ENCODE data around the gene CDCA7.

DNA sequence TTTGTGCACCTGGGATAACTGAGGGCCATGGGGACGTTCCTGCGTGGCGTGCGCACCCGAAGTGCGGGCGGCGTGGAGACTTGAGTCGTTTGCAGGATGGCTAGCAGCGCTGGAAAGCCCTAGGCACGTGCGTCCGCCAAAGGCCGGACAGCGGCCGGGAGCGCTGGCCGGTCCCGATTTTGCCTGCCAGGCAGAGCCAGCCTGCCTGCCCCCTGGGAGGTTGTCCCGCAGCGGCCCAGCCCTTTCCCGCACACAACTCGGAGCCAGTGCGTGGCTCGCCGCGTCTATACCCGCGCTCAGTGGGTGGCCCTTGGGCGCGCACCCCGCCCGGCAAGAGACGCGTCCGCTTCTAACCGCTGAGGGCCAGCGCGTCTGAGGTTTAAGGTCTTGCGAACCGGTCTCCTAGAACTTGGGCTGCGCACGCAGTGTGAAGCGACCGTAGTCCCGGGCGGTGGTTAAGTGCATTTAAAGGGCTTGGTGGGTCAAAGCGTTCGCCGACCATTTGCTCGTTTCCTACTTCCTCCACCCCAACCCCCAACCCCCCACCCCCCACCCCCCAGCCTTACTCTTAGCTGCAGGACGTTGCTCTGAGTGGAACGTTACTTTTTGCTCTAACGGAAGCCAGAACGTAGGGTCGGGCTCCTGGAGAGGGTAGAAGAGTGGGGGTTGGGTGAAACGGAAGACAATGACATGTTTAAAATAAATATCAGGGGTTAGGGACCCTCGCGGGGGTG lies 627 bp downstream of the CDCA7 start:
- TF ChIP-seq POLR2A (IDR thresholded peaks at IDR 0.05), result no peak
- TF ChIP-seq, protein P1, sequence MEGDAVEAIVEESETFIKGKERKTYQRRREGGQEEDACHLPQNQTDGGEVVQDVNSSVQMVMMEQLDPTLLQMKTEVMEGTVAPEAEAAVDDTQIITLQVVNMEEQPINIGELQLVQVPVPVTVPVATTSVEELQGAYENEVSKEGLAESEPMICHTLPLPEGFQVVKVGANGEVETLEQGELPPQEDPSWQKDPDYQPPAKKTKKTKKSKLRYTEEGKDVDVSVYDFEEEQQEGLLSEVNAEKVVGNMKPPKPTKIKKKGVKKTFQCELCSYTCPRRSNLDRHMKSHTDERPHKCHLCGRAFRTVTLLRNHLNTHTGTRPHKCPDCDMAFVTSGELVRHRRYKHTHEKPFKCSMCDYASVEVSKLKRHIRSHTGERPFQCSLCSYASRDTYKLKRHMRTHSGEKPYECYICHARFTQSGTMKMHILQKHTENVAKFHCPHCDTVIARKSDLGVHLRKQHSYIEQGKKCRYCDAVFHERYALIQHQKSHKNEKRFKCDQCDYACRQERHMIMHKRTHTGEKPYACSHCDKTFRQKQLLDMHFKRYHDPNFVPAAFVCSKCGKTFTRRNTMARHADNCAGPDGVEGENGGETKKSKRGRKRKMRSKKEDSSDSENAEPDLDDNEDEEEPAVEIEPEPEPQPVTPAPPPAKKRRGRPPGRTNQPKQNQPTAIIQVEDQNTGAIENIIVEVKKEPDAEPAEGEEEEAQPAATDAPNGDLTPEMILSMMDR (IDR thresholded peaks at IDR 0.05 in 4 of 5, conservative IDR thresholded peaks at IDR 0.05 in 1 of 5), result no peak
